HepG2 (cell line): Measurements from ENCODE around the gene KCNQ1OT1. TPM values are rescaled to one million over a fixed set of nuclear protein-coding genes. Genes with fewer than 3 reads are reported as not detected.

ENCODE experiments used
- FOXJ3 ChIP-seq: sonication (generic); formaldehyde crosslinking; IDR thresholded peaks from 2 replicates; pipeline ENCODE4 v1.4.0; 2020; ENCODE audit warnings: missing genetic modification reagents, mild to moderate bottlenecking, borderline replicate concordance
- MXD3 ChIP-seq: IDR thresholded peaks from 2 replicates; pipeline ENCODE4 v1.6.1; 2016; ENCODE audit warnings: mild to moderate bottlenecking, missing biosample characterization, missing genetic modification reagents
- NR2F6 ChIP-seq, 2 experiments: IDR thresholded peaks; 2 replicates each; pipeline ENCODE4 v1.6.1; 2016; ENCODE audit warnings: antibody characterized with exemption in 1 of 2, mild to moderate bottlenecking in 1 of 2
- PHF21A ChIP-seq: sonication (generic); formaldehyde crosslinking; IDR thresholded peaks from 2 replicates; pipeline ENCODE4 v1.5.0; 2020; ENCODE audit warnings: mild to moderate bottlenecking, missing genetic modification reagents
- RBFOX2 ChIP-seq: fragments of 200-400 bp; formaldehyde crosslinking; IDR thresholded peaks from 2 replicates; pipeline ENCODE4 v1.6.1; 2017; ENCODE audit warnings: low read depth, mild to moderate bottlenecking, low read length
- REL ChIP-seq: sonication (generic); formaldehyde crosslinking; conservative IDR thresholded peaks from 2 replicates; pipeline ENCODE4 v1.8.0; 2022; ENCODE audit warnings: mild to moderate bottlenecking, missing genetic modification reagents, moderate library complexity
- RFX1 ChIP-seq: fragments of 450-650 bp; IDR thresholded peaks from 2 replicates; pipeline ENCODE4 v1.6.1; 2017
- SRY ChIP-seq: sonication (generic); formaldehyde crosslinking; IDR thresholded peaks from 2 replicates; pipeline ENCODE4 v1.8.0; 2022; ENCODE audit warnings: mild to moderate bottlenecking, missing genetic modification reagents
- SYNCRIP ChIP-seq: fragments of 200-400 bp; formaldehyde crosslinking; IDR thresholded peaks from 2 replicates; pipeline ENCODE4 v1.6.1; 2018; ENCODE audit warnings: mild to moderate bottlenecking, low read depth, low read length; ENCODE audit not compliant: insufficient read depth
- TCF7 ChIP-seq: sonication (generic); IDR thresholded peaks from 2 replicates; pipeline ENCODE4 v1.6.1; 2016; ENCODE audit warnings: antibody characterized with exemption, low read depth
- YY1 ChIP-seq: IDR thresholded peaks from 2 replicates; pipeline ENCODE4 v1.6.1; 2011; ENCODE audit warnings: low read length, low read depth, moderate library complexity, mild to moderate bottlenecking; ENCODE audit not compliant: insufficient read depth, insufficient replicate concordance
- ZFP36L1 ChIP-seq: sonication (generic); formaldehyde crosslinking; IDR thresholded peaks from 2 replicates; pipeline ENCODE4 v1.8.0; 2022; ENCODE audit warnings: mild to moderate bottlenecking, missing genetic modification reagents, moderate library complexity
- ZMAT3 ChIP-seq: sonication (generic); formaldehyde crosslinking; conservative IDR thresholded peaks from 2 replicates; pipeline ENCODE4 v1.7.0; 2021; ENCODE audit warnings: missing genetic modification reagents
- ZNF282 ChIP-seq: fragments of 450-650 bp; IDR thresholded peaks from 2 replicates; pipeline ENCODE4 v1.6.1; 2018; ENCODE audit not compliant: partially characterized antibody
- ZNF704 ChIP-seq: sonication (generic); formaldehyde crosslinking; IDR thresholded peaks from 2 replicates; pipeline ENCODE4 v1.8.1; 2023; ENCODE audit warnings: mild to moderate bottlenecking, inconsistent platforms, moderate library complexity, missing genetic modification reagents, borderline replicate concordance
- ZNF747 ChIP-seq: sonication (generic); formaldehyde crosslinking; IDR thresholded peaks from 2 replicates; pipeline ENCODE4 v1.8.1; 2023; ENCODE audit warnings: missing genetic modification reagents, mild to moderate bottlenecking, borderline replicate concordance
- polyA plus RNA-seq, 8 experiments: library from polyadenylated mRNA; depleted of rRNA in 3 of 8; stranded (reverse) in 7 of 8; unstranded in 1 of 8; fragments of >200 nt; fragmentation: Illumina TruSeq in 4 of 8; extraction: Trizol in 4 of 8; gene quantifications; 2 replicates each; pipeline versions ENCODE4 v1.2.1 to v1.2.3, GENCODE V29; 2011 to 2016; ENCODE audit warnings: low read depth in 4 of 8, missing spikeins in 1 of 8, mixed read lengths in 1 of 8; ENCODE audit not compliant: insufficient read depth in 1 of 8
- total RNA-seq, 5 experiments: library from RNA; depleted of rRNA; stranded (reverse); fragments of >200 nt; fragmentation: Illumina TruSeq; extraction: Trizol; gene quantifications; 2 replicates each; pipeline ENCODE4 v1.2.3, GENCODE V29; 2016; ENCODE audit warnings: low read depth in 1 of 5
- TF ChIP-seq, protein P1 (sequence below): sonication (generic); formaldehyde crosslinking; IDR thresholded peaks from 2 replicates; pipeline ENCODE4 v1.4.0; 2020; ENCODE audit warnings: missing genetic modification reagents
- TF ChIP-seq, protein P2 (sequence below): sonication (generic); IDR thresholded peaks from 2 replicates; pipeline ENCODE4 v1.6.1; 2016; ENCODE audit warnings: low read depth, borderline replicate concordance
- TF ChIP-seq, protein P3 (sequence below): sonication (generic); formaldehyde crosslinking; IDR thresholded peaks from 2 replicates; pipeline ENCODE4 v1.4.0; 2020; ENCODE audit warnings: low read depth, missing genetic modification reagents
- TF ChIP-seq, protein P4 (sequence below): sonication (generic); formaldehyde crosslinking; IDR thresholded peaks from 2 replicates; pipeline ENCODE4 v1.8.0; 2022; ENCODE audit warnings: missing genetic modification reagents, low read depth, mild to moderate bottlenecking, borderline replicate concordance

The KCNQ1OT1 gene
- total and polyA plus RNA-seq, 2 of the 13 experiments (the other 11 are each of a cell fraction or from before 2014, with no cell fraction given): 1.3 to 18.9 TPM

DNA sequence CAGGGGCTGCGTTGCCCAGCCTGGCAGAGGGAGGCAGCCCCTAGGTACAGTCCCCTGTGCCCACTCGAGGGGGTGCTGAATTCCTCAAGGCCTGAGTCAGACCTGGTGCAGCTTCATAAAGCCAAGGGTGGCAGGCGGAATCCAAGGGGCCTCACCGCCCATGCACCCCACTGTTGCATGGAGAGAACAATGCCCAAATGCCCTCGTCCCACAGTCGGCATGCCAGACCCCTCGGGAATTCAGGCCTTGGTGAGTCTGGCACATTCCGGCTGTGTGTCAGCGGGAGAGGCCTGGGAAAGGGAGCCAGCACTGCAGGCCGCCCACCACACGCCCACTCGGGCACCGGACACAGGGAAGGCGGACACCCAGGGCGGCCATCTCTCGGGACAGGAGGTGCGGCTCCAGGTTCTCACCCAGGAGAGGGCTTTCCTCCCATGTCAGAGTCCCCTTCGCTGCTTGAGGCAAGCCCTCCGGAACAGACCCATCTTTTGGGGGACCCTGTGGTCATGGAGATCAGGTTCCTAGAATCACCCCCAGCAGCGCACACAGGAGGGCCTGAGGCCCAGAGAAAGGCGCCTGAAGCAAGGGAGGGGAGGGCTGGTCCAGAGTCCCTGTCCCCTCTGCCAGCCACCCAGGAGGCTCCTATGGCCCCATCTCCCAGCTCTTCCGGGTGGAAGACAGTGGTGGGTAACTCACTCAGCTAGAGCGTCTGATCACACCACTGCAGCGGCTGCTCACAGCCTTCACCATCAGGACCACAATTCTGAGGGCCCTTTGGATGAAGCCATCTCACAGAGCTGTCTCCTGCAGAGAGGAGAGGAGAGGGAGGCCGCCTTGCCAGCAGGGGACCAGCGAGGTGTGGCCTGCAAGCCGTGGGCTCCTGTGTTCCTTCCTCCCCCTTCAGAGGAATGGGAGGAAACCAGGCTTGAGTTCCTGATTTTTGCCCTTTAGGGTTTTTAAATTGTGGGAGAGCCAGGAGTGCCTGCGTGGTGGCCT, 31.6 kb upstream of the KCNQ1OT1 start (continued):
- TF ChIP-seq RBFOX2 (peak; percentile 95), TCF7 (no peak), ZNF747 (CRISPR knock-in tag) (no peak), SYNCRIP (no peak), NR2F6 (IDR thresholded peaks at IDR 0.05) (no peak), NR2F6 (CRISPR knock-in tag; IDR thresholded peaks at IDR 0.05) (no peak), SRY (CRISPR knock-in tag) (no peak), ZNF704 (CRISPR knock-in tag) (no peak; the same call in 1 of the 2 replicates), ZMAT3 (CRISPR knock-in tag) (0 out of 2 replicates have a peak, but pooled peaks have one; percentile 65), MXD3 (no peak), ZNF282 (no peak), YY1 (no peak), ZFP36L1 (CRISPR knock-in tag) (no peak), RFX1 (no peak), PHF21A (CRISPR knock-in tag) (no peak), REL (no peak), FOXJ3 (peak; percentile 23; the same call in 1 of the 2 replicates)
- TF ChIP-seq, protein P1, sequence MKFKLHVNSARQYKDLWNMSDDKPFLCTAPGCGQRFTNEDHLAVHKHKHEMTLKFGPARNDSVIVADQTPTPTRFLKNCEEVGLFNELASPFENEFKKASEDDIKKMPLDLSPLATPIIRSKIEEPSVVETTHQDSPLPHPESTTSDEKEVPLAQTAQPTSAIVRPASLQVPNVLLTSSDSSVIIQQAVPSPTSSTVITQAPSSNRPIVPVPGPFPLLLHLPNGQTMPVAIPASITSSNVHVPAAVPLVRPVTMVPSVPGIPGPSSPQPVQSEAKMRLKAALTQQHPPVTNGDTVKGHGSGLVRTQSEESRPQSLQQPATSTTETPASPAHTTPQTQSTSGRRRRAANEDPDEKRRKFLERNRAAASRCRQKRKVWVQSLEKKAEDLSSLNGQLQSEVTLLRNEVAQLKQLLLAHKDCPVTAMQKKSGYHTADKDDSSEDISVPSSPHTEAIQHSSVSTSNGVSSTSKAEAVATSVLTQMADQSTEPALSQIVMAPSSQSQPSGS (CRISPR knock-in tag): peak; percentile 40; the same call in 1 of the 2 replicates
- TF ChIP-seq, protein P2, sequence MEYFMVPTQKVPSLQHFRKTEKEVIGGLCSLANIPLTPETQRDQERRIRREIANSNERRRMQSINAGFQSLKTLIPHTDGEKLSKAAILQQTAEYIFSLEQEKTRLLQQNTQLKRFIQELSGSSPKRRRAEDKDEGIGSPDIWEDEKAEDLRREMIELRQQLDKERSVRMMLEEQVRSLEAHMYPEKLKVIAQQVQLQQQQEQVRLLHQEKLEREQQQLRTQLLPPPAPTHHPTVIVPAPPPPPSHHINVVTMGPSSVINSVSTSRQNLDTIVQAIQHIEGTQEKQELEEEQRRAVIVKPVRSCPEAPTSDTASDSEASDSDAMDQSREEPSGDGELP: no peak
- TF ChIP-seq, protein P3, sequence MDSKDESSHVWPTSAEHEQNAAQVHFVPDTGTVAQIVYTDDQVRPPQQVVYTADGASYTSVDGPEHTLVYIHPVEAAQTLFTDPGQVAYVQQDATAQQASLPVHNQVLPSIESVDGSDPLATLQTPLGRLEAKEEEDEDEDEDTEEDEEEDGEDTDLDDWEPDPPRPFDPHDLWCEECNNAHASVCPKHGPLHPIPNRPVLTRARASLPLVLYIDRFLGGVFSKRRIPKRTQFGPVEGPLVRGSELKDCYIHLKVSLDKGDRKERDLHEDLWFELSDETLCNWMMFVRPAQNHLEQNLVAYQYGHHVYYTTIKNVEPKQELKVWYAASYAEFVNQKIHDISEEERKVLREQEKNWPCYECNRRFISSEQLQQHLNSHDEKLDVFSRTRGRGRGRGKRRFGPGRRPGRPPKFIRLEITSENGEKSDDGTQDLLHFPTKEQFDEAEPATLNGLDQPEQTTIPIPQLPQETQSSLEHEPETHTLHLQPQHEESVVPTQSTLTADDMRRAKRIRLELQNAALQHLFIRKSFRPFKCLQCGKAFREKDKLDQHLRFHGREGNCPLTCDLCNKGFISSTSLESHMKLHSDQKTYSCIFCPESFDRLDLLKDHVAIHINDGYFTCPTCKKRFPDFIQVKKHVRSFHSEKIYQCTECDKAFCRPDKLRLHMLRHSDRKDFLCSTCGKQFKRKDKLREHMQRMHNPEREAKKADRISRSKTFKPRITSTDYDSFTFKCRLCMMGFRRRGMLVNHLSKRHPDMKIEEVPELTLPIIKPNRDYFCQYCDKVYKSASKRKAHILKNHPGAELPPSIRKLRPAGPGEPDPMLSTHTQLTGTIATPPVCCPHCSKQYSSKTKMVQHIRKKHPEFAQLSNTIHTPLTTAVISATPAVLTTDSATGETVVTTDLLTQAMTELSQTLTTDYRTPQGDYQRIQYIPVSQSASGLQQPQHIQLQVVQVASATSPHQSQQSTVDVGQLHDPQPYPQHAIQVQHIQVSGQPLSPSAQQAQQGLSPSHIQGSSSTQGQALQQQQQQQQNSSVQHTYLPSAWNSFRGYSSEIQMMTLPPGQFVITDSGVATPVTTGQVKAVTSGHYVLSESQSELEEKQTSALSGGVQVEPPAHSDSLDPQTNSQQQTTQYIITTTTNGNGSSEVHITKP (CRISPR knock-in tag): no peak
- TF ChIP-seq, protein P4, sequence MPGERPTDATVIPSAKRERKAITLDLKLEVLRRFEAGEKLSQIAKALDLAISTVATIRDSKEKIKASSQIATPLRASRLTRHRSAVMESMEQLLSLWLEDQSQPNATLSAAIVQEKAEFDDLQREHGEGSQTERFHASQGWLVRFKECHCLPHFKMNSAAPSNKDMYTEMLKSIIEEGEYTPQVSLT (CRISPR knock-in tag): no peak
